ENCODE measurements around the gene MYCBPAP. TPM values are rescaled to one million over a fixed set of nuclear protein-coding genes. Genes with fewer than 3 reads are reported as not detected.

Gene MYCBPAP
- polyA plus RNA-seq, 3 donors, result 1.4 to 3.3 (median 2.2) TPM

GRCh38 chr17:50542795-50543774, 34.8 kb downstream of the MYCBPAP start:
- no peak for DNase-seq (ENCODE audit: extremely low read depth in 1 of 11, low read depth in 9 of 11, low spot score in 4 of 11)

GRCh38 chr17:50544516-50544915, 36.3 kb downstream of the MYCBPAP start:
- no peak for DNase-seq (ENCODE audit: extremely low read depth in 1 of 11, low read depth in 9 of 11, low spot score in 4 of 11)

GRCh38 chr17:50545311-50545710, 37.1 kb downstream of the MYCBPAP start:
- no peak for DNase-seq (ENCODE audit: extremely low read depth in 1 of 11, low read depth in 9 of 11, low spot score in 4 of 11)

- no peak for DNase-seq (ENCODE audit: extremely low read depth in 1 of 11, low read depth in 9 of 11, low spot score in 4 of 11)
These were observed 38.4 kb downstream of the MYCBPAP start for GRCh38 chr17:50546701-50547034.

- peak in 6 of 11 donors; percentile 83 to 88 (median 85) for DNase-seq (ENCODE audit: extremely low read depth in 1 of 11, low read depth in 9 of 11, low spot score in 4 of 11)
These were observed 38.9 kb downstream of the MYCBPAP start, which contains the start of gene SPATA20 for GRCh38 chr17:50547035-50547735. SPATA20 (plus strand) TSS chr17:50547174; CDS start chr17:50547209, 35 bp downstream.

- no peak for DNase-seq (ENCODE audit: extremely low read depth in 1 of 11, low read depth in 9 of 11, low spot score in 4 of 11)
These were observed 39.5 kb downstream of the MYCBPAP start for GRCh38 chr17:50547736-50548083.

GRCh38 chr17:50548831-50549230, 40.6 kb downstream of the MYCBPAP start:
- no peak for DNase-seq (ENCODE audit: extremely low read depth in 1 of 11, low read depth in 9 of 11, low spot score in 4 of 11)

GRCh38 chr17:50549256-50549941, 41.2 kb downstream of the MYCBPAP start:
- DNase-seq (ENCODE audit: extremely low read depth in 1 of 11, low read depth in 9 of 11, low spot score in 4 of 11), result no peak

- DNase-seq (ENCODE audit: extremely low read depth in 1 of 11, low read depth in 9 of 11, low spot score in 4 of 11), result no peak
These were observed 41.7 kb downstream of the MYCBPAP start for GRCh38 chr17:50549969-50550368.

GRCh38 chr17:50550661-50551432, 42.6 kb downstream of the MYCBPAP start:
- peak in 4 of 11 donors; percentile 78 to 86 (median 82) for DNase-seq (ENCODE audit: extremely low read depth in 1 of 11, low read depth in 9 of 11, low spot score in 4 of 11)

GRCh38 chr17:50551433-50551815, 43.2 kb downstream of the MYCBPAP start:
- no peak for DNase-seq (ENCODE audit: extremely low read depth in 1 of 11, low read depth in 9 of 11, low spot score in 4 of 11)

- DNase-seq (ENCODE audit: extremely low read depth in 1 of 11, low read depth in 9 of 11, low spot score in 4 of 11), result no peak
These were observed 43.6 kb downstream of the MYCBPAP start for GRCh38 chr17:50551884-50552283.

GRCh38 chr17:50554201-50554600, 46.0 kb downstream of the MYCBPAP start:
- no peak for DNase-seq (ENCODE audit: extremely low read depth in 1 of 11, low read depth in 9 of 11, low spot score in 4 of 11)

- DNase-seq (ENCODE audit: extremely low read depth in 1 of 11, low read depth in 9 of 11, low spot score in 4 of 11), result no peak
These were observed 48.6 kb downstream of the MYCBPAP start for GRCh38 chr17:50556803-50557202.

- DNase-seq (ENCODE audit: extremely low read depth in 1 of 11, low read depth in 9 of 11, low spot score in 4 of 11), result no peak
These were observed 49.4 kb downstream of the MYCBPAP start for GRCh38 chr17:50557630-50558029.

- DNase-seq (ENCODE audit: extremely low read depth in 1 of 11, low read depth in 9 of 11, low spot score in 4 of 11), result no peak
These were observed 49.9 kb downstream of the MYCBPAP start for GRCh38 chr17:50558091-50558490.

GRCh38 chr17:50558581-50558940, 50.3 kb downstream of the MYCBPAP start:
- no peak for DNase-seq (ENCODE audit: extremely low read depth in 1 of 11, low read depth in 9 of 11, low spot score in 4 of 11)

- no peak for DNase-seq (ENCODE audit: extremely low read depth in 1 of 11, low read depth in 9 of 11, low spot score in 4 of 11)
These were observed 50.8 kb downstream of the MYCBPAP start for GRCh38 chr17:50558941-50559614.

All from renal cortex interstitium (tissue), 11 donors.